CD4-positive, alpha-beta T cell treated with Interleukin-15 for 1 hour (primary cell): ENCODE results near the gene DHTKD1.
"Not testable (repeated sequence)": the region's sequence is repeated elsewhere in the genome, so short reads cannot be mapped to it uniquely, and the experiment has no call there.

Experiments used
- DNase-seq: peaks from one replicate; pipeline ENCODE4 v3.0.0-alpha.2; 2020

Gene DHTKD1

DNA sequence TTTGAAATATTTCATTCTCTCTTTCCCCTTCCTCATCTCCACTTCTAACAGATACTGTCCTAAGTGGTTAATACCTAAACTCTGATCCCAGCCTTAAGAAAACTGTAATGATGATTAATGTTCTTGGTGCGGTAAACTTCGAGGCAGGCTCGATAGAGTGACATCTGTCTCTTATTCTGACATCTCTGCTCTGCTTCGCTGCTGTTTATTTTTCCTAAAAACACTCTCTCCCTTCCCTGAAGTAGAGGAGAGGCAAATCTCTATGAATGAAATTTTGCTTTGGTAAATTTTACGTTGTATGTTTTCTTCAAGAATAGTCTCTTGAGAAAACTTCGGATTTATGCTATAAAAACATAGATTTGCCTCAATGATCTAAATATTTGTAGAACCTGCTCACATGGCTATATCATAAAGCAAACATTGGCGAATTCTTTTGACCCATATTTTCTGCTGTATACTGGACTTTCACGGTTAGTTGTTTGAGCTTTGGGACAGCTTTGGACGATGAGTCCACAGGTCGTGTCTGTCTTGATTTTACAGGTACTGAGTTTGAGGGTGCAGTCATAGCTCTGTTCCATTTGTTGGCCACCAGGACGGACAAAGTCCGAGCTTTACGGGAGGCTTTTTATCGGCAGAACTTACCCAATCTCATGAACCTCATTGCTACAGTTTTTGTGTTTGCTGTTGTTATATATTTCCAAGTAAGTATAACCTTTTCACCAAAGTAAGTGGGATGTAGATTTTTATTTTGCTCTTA lies 87.8 kb downstream of the DHTKD1 start:
- DNase-seq = no peak

DNA sequence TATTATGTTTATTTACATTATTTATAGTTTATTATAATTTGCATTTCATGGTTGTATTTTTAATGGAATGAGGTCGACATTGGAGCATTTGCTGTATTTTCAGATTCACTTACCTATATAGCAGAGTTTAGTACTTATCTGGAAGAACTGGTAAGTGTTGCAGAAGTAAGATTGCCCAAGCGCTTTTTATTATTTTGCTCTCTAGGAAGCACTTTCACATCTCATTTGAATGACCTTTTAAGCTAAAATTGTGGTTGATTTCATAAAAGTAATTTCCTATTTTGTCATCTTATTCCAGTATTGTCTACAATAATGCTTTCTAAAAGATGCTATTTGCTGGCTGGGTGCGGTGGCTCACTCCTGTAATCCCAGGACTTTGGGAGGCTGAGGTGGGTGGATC lies 89.4 kb downstream of the DHTKD1 start:
- no peak for DNase-seq

DNA sequence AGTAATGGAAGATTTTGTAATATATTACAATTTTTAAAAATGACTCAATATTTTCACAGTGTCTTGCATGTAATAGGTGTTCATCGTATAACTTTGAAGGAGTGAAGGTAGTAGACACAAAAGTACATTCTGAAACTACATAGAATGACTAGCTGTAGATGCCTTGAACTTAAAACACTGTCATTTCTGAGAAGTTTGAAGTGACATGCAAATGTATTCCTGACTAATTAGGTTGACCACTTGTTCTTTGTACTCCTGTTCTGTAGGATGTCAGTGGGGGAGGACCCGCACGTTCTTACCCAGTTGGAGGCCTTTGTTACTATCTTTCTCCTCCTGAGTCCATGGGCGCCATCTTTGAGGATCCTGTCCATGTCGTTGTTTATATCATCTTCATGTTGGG lies 91.9 kb downstream of the DHTKD1 start:
- DNase-seq = no peak

DNA sequence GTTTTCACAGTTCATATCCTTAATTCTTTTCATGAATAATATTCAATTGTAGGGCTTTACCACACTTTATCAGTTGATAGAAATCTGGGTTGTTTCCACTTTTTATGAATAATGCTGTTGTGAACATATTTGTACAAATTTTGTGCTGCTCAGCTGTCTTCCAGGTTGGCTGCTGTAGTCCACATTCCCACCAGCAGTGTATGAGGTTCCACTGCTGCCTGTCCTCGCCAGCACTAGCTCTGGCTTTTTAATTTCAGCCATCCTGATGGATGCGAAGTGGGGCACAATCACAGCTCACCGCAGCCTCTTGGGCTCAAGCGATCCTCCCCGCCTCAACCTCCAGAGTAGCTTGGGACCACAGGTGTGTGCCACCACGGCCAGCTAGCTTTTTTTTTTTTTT lies 94.2 kb downstream of the DHTKD1 start:
- DNase-seq = no peak

DNA sequence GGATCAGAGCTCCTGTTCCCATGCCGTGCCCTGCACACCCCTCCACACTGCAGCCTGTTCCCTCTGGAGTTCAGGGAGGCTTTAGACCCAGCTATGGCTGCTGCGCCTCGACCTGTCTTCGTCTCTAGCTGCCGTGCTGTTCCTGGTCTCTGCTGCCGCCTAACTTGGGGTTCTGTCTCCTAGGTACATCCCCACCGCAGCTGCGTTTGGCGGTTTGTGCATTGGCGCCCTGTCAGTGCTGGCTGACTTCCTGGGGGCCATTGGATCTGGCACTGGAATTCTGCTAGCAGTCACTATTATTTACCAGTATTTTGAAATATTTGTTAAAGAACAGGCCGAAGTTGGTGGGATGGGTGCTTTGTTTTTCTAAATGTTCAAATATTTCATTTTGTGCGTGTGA lies 95.3 kb downstream of the DHTKD1 start:
- DNase-seq = no peak

DNA sequence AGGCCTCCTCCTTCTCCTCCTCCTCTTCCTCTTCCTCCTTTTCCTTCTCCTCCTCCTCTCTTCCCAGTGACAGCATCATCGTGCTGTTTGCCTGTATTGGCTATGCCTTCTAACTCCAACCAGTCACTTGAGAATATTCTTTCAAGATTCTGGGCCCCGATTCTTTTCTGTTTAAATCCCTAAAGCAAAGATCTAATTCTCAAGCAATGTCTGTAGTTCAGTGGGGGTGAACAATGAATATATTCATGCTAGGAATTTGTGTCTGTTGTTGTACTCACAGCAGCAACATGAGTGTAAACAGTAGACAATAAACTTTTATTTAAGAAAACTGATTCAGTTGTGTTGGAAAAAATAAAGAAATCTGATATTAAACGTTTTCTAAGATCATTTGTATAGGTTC lies 96.3 kb downstream of the DHTKD1 start:
- DNase-seq = no peak

DNA sequence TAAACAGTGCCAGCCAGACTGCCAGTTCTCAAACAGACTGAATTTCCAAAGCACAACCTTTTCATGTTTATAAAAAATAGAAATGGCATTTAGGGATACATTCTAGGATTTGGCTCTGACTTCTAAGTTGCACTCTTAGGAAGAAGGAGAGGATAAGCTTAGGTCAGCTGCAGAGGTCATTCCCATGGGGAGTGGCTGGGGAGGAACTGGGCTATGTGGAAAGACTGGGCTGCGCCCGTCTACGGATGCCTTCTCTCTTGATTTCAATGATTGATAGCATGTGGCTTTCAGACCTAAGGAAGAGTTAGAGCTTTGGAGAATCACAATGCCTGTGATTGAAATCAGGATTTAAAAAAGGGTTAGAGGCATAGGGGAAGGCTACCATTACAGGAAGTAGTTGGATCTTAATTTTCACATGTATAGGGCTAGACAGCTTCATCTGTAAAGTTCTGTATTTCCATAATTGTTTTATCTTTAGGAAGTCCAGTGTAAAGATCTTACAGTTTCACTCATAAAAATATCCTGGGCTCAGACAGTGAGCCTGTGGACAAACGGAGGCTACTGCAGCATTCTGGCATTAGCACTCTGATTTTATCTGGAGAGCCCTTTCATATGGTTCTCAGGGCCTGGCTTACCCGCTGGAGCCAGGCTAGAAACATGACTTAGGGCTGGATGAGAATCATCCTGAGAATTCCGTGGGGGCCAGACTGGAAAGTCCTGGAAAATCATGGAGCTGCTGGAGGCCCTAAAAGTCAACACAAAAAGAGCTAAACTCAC lies 97.4 kb downstream of the DHTKD1 start:
- no peak for DNase-seq

DNA sequence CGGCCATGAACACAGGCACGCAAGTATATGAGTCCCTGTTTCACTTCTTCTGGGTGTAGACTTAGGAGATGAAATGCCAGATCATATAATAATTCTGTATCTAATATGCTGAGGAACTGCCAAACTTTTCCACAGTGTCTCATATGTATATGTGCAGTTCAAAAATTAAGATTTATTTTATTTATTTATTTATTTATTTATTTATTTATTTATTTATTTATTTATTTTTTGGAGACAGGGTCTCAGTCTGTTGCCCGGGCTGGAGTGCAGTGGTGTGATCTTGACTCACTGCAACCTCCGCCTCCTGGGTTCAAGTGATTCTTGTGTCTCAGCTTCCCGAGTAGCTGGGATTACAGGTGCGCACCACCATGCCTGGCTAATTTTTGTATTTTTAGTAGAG lies 102.8 kb downstream of the DHTKD1 start:
- not testable (repeated sequence) for DNase-seq
